PC-9 (cell line): ENCODE data around the gene CST7. TPM values are rescaled to one million over a fixed set of nuclear protein-coding genes. Genes with fewer than 3 reads are reported as not detected.

Experiments
- BruUV-seq: library from RNA; stranded (reverse); fragments of 400-500 nt; replicated peaks from 2 replicates; lab custom pipeline; 2021; lab: Mats Ljungman, UMichigan
- CTCF ChIA-PET: fragments of 300-600 bp; sonication (Branson Sonifier 250); formaldehyde crosslinking; loops from one replicate; lab custom pipeline; 2022; ENCODE audit warnings: antibody characterized with exemption; lab: Charles Lee
- POLR2A ChIA-PET: fragments of 300-600 bp; sonication (Branson Sonifier 250); formaldehyde crosslinking; loops from one replicate; lab custom pipeline; 2022; ENCODE audit warnings: antibody characterized with exemption; ENCODE audit not compliant: unreplicated experiment; lab: Charles Lee
- DNase-seq, 2 experiments: peaks; one replicate each; pipeline versions ENCODE4 v3.0.0 to v3.0.0-alpha.2; 2015 to 2022; ENCODE audit warnings: mixed read lengths in 1 of 2
- H2AFZ ChIP-seq: fragments of 200-600 bp; sonication (generic); 2 replicates; pipeline ENCODE4 v1.8.1; 2017; ENCODE audit warnings: antibody characterized with exemption
- H3F3A ChIP-seq: fragments of 200-600 bp; sonication (generic); 2 replicates; pipeline ENCODE4 v1.8.1; 2017; ENCODE audit warnings: antibody characterized with exemption, mild to moderate bottlenecking, low read depth; ENCODE audit not compliant: insufficient read depth
- H3K27ac ChIP-seq: fragments of 200-600 bp; sonication (generic); 2 replicates; pipeline ENCODE4 v1.6.1; 2016; ENCODE audit warnings: mixed run types
- H3K27me3 ChIP-seq: fragments of 200-600 bp; sonication (generic); 2 replicates; pipeline ENCODE4 v1.6.1; 2016; ENCODE audit warnings: low read depth, mixed run types; ENCODE audit not compliant: insufficient read depth
- H3K36me3 ChIP-seq: fragments of 200-600 bp; sonication (generic); 2 replicates; pipeline ENCODE4 v1.6.1; 2016; ENCODE audit warnings: low read depth, mixed run types
- H3K4me1 ChIP-seq: fragments of 200-600 bp; sonication (generic); replicated peaks from 2 replicates; pipeline ENCODE4 v1.6.1; 2016; ENCODE audit warnings: mixed run types; ENCODE audit not compliant: insufficient read depth
- H3K4me2 ChIP-seq: fragments of 200-600 bp; sonication (generic); 2 replicates; pipeline ENCODE4 v1.6.1; 2017; ENCODE audit warnings: mixed run types
- H3K4me3 ChIP-seq: fragments of 200-600 bp; sonication (generic); 2 replicates; pipeline ENCODE4 v1.6.1; 2016; ENCODE audit warnings: mixed run types
- H3K79me2 ChIP-seq: fragments of 200-600 bp; sonication (generic); 2 replicates; pipeline ENCODE4 v1.6.1; 2017; ENCODE audit warnings: low read depth, mixed run types
- H3K9me2 ChIP-seq: fragments of 200-600 bp; sonication (generic); 2 replicates; pipeline ENCODE4 v1.8.1; 2017; ENCODE audit warnings: mild to moderate bottlenecking; ENCODE audit not compliant: insufficient read depth
- H3K9me3 ChIP-seq: fragments of 200-600 bp; sonication (generic); 2 replicates; pipeline ENCODE4 v1.8.1; 2016; ENCODE audit warnings: low read depth; ENCODE audit not compliant: insufficient read depth
- H4K20me1 ChIP-seq: fragments of 200-600 bp; sonication (generic); 2 replicates; pipeline ENCODE4 v1.8.1; 2017; ENCODE audit not compliant: insufficient read depth
- EZH2 ChIP-seq: fragments of 200-600 bp; sonication (generic); IDR thresholded peaks from 2 replicates; pipeline ENCODE4 v1.8.0; 2017; ENCODE audit warnings: antibody characterized with exemption, low read depth
- intact Hi-C: fragments of 100-400 bp; cut with micrococcal nuclease; formaldehyde crosslinking; loops from one replicate; pipeline ENCODE4 v1.10.0; 2022; ENCODE audit not compliant: unreplicated experiment
- total RNA-seq: library from RNA; stranded (reverse); gene quantifications from 2 replicates; pipeline ENCODE4 v1.2.3, GENCODE V29; 2021
- TF ChIP-seq, protein P1 (sequence below): fragments of 200-600 bp; sonication (generic); conservative IDR thresholded peaks from 2 replicates; pipeline ENCODE4 v1.6.1; 2017; ENCODE audit warnings: mixed run types, antibody characterized with exemption, mild to moderate bottlenecking, moderate library complexity

Gene CST7
- total RNA-seq, 1 experiment from 2014 or later = not detected

DNA sequence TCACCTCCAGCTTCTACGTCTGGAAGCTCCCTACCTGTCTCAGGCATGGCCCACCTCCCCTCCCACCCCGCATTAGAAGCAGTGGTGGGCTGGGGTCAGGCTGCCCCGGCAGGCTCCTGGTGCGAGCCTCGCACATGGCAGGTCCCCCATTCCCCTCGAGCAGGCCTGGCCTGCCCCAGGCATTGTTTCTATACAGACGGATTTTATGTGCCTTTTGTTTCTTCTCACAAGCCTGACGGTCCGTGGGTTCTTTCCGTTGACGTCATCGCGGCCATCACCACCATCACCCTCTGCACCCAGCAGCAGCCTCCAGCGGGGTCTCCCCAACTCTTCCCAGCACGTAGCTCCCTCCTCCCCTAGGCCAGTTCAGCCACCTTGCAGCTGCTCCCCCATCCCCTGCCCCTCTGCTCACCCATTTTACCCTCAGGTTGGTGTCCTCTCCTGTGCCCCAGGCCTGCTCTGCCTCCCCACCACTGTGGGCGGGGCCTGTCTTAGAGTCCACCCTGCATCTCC is 4.6 kb downstream of the CST7 start:
- Histone ChIP-seq H3K36me3 (no peaks in the 10 kb centered on the region), H3K4me2 (no peak overlapping the region), H3K27ac (no peak overlapping the region), H4K20me1 (no peaks in the 10 kb centered on the region), H3K9me2 (no peaks in the 10 kb centered on the region), H3K4me1 (0 out of 2 replicates have a peak, but pooled peaks cover 7% of the 10 kb centered on the region), H3K79me2 (no peaks in the 10 kb centered on the region), H3K9me3 (no peaks in the 10 kb centered on the region), H3K27me3 (no peaks in the 10 kb centered on the region), H2AFZ (no peak overlapping the region), H3F3A (no peaks in the 10 kb centered on the region), H3K4me3 (no peak overlapping the region)
- TF ChIP-seq, protein P1, sequence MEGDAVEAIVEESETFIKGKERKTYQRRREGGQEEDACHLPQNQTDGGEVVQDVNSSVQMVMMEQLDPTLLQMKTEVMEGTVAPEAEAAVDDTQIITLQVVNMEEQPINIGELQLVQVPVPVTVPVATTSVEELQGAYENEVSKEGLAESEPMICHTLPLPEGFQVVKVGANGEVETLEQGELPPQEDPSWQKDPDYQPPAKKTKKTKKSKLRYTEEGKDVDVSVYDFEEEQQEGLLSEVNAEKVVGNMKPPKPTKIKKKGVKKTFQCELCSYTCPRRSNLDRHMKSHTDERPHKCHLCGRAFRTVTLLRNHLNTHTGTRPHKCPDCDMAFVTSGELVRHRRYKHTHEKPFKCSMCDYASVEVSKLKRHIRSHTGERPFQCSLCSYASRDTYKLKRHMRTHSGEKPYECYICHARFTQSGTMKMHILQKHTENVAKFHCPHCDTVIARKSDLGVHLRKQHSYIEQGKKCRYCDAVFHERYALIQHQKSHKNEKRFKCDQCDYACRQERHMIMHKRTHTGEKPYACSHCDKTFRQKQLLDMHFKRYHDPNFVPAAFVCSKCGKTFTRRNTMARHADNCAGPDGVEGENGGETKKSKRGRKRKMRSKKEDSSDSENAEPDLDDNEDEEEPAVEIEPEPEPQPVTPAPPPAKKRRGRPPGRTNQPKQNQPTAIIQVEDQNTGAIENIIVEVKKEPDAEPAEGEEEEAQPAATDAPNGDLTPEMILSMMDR = no peak
- no peak for TF ChIP-seq EZH2
- no TSS peak for BruUV-seq
- POLR2A ChIA-PET = interaction anchor here (0.6 kb wide), 2 partner anchors 63 to 1289 kb away, joined by 4 to 8 read pairs; no protein-coding TSS in a partner anchor
- CTCF ChIA-PET = no interaction called here
- intact Hi-C loops = no loop called here
- no peak for DNase-seq

DNA sequence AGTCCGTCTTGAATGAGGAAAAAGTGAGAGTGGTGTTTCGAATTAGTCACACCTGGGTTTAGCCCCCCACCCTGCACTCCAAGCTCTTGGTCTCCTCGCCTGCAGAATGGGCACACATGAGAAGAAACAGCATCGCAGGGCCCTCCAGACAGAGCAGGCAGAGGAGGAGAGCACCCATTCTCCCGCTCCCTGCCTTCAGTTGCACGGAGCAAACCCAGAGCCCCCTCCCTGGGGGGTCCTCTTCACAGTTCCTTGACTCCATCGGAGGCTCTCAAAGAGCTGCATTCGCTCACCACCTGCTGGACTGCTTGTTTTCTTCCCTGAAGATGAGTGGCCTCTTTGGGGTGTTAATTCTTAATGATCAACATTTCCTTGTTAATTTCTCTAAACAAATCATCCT is 5.1 kb downstream of the CST7 start:
- ChIA-PET CTCF (no interaction called here), POLR2A (no interaction called here)
- no peaks in the 10 kb centered on the region for H3F3A ChIP-seq
- 0 out of 2 replicates have a peak, but pooled peaks cover 7% of the 10 kb centered on the region for H3K4me1 ChIP-seq
- no TSS peak for BruUV-seq
- H3K27me3 ChIP-seq = no peaks in the 10 kb centered on the region
- no peak for DNase-seq
- H3K9me3 ChIP-seq = no peaks in the 10 kb centered on the region
- intact Hi-C loops = no loop called here
- no peaks in the 10 kb centered on the region for H4K20me1 ChIP-seq
- H3K36me3 ChIP-seq = no peaks in the 10 kb centered on the region
- TF ChIP-seq, protein P1 = no peak
- TF ChIP-seq EZH2 = no peak
- no peak overlapping the region for H3K4me3 ChIP-seq
- no peak overlapping the region for H2AFZ ChIP-seq
- H3K27ac ChIP-seq = no peak overlapping the region
- H3K9me2 ChIP-seq = no peaks in the 10 kb centered on the region
- no peaks in the 10 kb centered on the region for H3K79me2 ChIP-seq
- H3K4me2 ChIP-seq = no peak overlapping the region

DNA sequence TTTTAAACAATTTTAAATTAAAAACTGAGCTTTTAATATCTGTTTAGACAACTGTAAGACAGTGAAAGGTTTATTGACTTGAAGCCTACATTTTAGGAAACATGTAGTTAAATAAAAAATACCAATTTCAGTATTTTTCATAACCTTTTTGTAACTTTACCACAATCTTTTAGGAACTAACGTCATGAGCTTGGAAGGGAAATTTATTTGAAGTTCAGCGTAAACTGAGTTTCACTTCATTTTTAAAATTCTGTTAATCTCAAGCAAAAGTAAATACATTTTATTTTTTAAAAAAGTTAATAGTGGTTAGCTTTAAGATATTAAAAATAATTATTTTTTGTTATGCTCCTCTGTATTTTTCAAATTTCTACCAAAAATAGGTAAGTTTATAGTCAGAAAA is 5.5 kb downstream of the CST7 start:
- H3F3A ChIP-seq = no peaks in the 10 kb centered on the region
- H2AFZ ChIP-seq = no peak overlapping the region
- no peaks in the 10 kb centered on the region for H3K79me2 ChIP-seq
- BruUV-seq = no TSS peak
- no peak for DNase-seq
- no peak overlapping the region for H3K4me3 ChIP-seq
- CTCF ChIA-PET = no interaction called here
- no peaks in the 10 kb centered on the region for H3K27me3 ChIP-seq
- TF ChIP-seq, protein P1 = no peak
- no peak for TF ChIP-seq EZH2
- 0 out of 2 replicates have a peak, but pooled peaks cover 6% of the 10 kb centered on the region for H3K4me1 ChIP-seq
- no peak overlapping the region for H3K4me2 ChIP-seq
- intact Hi-C loops = no loop called here
- H3K27ac ChIP-seq = no peak overlapping the region
- no peaks in the 10 kb centered on the region for H3K9me3 ChIP-seq
- no peaks in the 10 kb centered on the region for H3K9me2 ChIP-seq
- POLR2A ChIA-PET = no interaction called here
- H3K36me3 ChIP-seq = no peaks in the 10 kb centered on the region
- H4K20me1 ChIP-seq = no peaks in the 10 kb centered on the region
